HG03097 (cell line): ENCODE results near the gene SLCO2A1.
"Not testable (repeated sequence)": the region's sequence is repeated elsewhere in the genome, so short reads cannot be mapped to it uniquely, and the experiment has no call there.

Experiments used
- ATAC-seq: cut with Tn5 transposase; IDR thresholded peaks from one replicate; pipeline ENCODE4 v1.9.1; 2021; ENCODE audit not compliant: unreplicated experiment, low FRiP score

Gene SLCO2A1

DNA sequence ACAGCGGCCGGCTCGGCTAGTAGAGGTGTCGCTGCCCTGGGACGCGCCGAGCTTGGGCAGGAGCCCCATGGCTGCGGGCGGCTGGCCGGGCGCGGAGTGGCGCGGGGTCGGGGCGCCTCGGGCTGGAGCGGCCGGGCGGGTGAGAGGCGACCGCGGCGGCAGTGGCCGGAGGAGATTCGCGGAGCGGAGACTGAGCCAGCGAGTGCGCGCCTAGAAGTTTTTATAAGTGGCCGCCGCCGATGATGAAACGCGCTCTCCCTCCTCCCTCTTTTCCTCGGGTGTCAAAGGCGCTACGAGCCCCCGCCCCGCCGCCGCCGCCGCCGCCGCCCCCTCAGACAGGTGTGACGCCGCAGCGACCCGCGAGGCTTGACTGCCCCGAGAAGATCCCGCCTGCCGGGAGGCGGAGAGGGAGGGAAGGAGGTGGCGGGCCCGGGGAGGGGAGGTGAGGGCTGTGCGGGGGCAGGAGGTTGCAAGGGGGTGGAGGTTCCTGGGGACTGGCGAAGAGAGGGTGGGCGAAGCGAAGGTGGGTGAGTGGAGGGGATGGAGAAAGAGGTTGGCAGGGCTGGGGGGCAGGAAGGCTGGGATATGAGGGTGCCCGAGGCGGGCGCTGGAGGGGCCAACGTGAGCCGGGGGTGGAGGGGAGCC, at the start of gene SLCO2A1:
Gene SLCO2A1 (minus strand): TSS at position 192 of the 645 bp plus-strand sequence. CDS start 123 bp downstream, at position 69.
- ATAC-seq, result no peak

DNA sequence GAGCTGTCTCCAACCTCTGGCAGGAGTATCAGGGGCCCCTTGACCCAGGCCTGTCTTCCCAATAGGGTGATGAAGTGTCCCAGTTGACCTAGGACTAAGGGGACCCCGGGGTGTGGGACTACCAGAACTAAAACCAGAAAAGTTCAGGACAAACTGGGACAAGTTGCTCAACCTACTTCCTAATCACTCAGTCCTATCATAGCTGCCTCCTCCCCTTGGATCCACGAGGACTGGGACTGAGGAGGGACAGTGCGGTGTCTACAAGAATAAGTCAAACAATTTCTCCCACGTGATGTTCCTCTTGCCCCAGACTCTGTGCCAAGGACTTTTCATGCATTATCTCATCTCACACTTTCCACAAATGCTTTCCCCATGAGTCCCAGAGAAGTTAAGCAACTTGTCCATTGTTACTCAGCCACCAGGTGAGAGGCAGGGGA, 49.4 kb upstream of the SLCO2A1 start:
- ATAC-seq, result no peak

- ATAC-seq, result no peak
These were observed 48.6 kb upstream of the SLCO2A1 start for GRCh38 chr3:134078169-134078831.

DNA sequence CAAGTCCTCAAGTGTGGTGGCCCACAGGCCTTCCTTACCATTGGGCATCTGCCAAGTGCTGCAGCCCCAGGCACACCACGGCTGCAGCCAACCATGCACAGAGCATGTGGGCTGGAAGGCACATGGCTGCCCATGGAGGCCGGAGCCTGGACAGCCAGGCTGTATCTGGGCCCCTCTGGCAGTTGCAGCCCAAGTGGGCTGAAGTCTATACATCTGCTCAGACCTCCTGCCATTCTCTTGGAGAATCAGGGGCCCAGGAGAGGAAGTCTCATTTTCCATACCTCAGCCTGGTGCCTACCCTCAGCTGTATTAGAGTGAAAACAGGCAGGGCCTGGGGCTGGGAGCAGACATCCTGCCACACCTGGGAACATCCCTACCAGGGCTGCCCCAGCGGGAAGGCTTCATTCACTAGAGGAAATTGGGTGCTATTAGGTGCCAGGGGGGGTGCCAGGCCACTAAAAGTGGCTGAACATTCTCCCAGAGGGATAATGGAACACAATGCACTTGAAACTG, 48.0 kb upstream of the SLCO2A1 start:
- ATAC-seq, result no peak

- ATAC-seq, result no peak
These were observed 47.1 kb upstream of the SLCO2A1 start for GRCh38 chr3:134076851-134077250.

DNA sequence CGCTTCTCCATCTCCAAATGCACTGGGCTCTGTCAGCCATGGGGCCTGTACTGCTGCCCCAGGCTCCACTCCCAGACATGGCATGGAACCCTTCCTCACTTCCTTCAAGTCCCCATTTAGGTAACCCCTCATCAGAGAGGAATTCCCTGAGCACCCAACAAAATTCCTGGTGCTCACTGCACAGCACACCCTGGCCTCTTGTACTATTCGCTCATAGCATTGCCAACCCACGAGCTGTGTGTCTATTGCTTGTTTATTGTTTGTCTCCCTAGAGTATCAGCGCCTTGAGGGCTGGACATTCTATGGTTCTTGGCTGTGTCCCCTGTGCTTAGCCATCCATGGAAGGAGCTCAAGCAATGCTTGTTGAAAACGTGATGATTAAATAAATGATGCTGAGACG, 46.1 kb upstream of the SLCO2A1 start:
- ATAC-seq, result no peak

- no peak for ATAC-seq
These were observed 45.8 kb upstream of the SLCO2A1 start for GRCh38 chr3:134075568-134075825.

GRCh38 chr3:134074790-134075567, 45.3 kb upstream of the SLCO2A1 start:
- no peak for ATAC-seq

- ATAC-seq, result no peak
These were observed 44.5 kb upstream of the SLCO2A1 start for GRCh38 chr3:134074001-134074789.

DNA sequence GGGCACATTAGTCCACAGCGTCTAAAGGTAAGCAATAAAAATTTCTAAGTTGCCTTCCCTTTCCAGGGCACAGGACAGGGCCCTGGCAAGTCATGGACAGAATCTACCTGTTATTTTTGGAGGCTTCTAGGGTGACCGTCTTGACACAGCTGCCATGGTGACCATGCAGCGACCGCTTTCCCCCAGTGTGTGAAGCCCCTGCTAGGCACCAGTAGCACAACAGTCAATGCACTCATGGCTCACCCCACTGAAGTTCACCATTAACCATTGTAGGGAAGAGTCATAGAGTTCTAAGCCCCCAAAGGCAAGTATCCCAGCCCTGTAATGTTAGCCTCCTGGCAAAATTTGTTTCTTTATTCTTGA, 43.8 kb upstream of the SLCO2A1 start:
- ATAC-seq, result no peak

- ATAC-seq, result no peak
These were observed 43.3 kb upstream of the SLCO2A1 start for GRCh38 chr3:134072881-134073582.

DNA sequence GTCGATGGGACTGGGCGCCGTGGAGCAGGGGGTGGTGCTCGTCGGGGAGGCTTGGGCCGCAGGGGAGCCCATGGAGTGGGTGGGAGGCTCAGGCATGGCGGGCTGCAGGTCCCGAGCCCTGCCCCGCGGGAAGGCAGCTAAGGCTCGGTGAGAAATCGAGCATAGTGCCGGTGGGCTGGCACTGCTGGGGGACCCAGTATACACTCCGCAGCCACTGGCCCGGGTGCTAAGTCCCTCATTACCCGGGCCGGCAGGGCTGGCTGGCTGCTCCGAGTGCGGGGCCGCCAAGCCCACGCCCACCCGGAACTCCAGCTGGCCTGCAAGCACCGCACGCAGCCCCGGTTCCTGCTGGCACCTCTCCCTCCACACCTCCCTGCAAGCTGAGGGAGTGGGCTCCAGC, 40.6 kb upstream of the SLCO2A1 start:
- not testable (repeated sequence) for ATAC-seq

DNA sequence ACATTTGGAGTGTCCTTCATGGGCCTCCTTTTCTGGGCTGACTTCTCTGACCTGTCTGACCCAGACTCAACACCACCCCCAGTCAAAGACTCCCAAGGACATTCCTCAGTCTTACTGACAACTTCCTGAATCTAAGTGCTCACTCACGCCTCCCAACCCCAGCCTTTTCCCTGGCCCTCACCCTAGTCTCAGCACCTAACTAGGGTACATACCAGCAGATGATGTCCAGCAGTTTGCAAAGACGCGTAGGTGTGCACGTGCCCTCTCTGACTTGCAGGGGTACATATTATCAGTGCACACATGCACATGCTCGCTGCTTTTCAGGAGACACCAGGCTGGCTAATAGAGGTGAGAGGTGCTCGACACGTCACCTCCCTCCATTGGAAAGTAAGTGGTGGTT, 38.7 kb upstream of the SLCO2A1 start:
- no peak for ATAC-seq

DNA sequence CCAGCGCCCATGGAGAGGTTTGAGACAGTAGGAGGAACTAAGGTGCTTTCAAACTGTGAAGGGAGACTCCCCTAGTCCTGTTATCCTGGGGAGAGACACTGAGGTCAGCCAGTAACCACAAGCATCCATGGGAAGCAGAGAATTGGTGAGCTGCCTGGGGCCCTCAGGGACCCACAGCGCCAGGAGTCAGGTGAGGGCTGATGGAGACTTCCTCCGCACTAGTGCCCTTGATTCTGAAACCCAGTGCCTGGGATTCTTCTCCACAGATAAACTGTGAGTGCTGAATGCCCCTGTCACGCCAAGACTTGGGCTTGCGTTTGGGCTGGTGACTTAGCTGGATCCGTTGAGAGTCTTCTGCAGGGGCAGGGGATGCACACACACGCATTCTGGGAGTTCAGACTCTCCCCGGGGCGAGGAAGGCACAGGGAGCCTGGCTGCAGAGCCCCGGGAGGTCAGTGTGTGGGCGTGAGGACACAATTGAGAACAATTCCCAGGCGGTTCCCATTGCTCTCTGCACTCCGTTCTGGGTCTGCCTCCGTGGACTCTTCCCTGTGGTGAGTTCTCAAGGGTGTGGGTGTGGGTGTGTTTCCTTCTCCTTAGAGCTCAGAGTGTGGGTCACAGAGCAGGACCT, 37.9 kb upstream of the SLCO2A1 start:
- no peak for ATAC-seq

- ATAC-seq, result no peak
These were observed 37.2 kb upstream of the SLCO2A1 start for GRCh38 chr3:134066651-134067530.

- no peak for ATAC-seq
These were observed 36.4 kb upstream of the SLCO2A1 start for GRCh38 chr3:134066158-134066541.

- no peak for ATAC-seq
These were observed 35.8 kb upstream of the SLCO2A1 start for GRCh38 chr3:134065252-134066157.

- no peak for ATAC-seq
These were observed 34.4 kb upstream of the SLCO2A1 start for GRCh38 chr3:134064081-134064480.
